GM18511 (cell line): Measurements from ENCODE around the gene WBP1.

Source experiments
- ATAC-seq: cut with Tn5 transposase; IDR thresholded peaks from one replicate; pipeline ENCODE4 v1.9.1; 2021; ENCODE audit warnings: mild to moderate bottlenecking, moderate library complexity; ENCODE audit not compliant: unreplicated experiment

The WBP1 gene

GRCh38 chr2:74501335-74502071 lies 43.3 kb downstream of the WBP1 start:
- no peak for ATAC-seq

- ATAC-seq: no peak
Measured at GRCh38 chr2:74502147-74502719, 44.0 kb downstream of the WBP1 start.

GRCh38 chr2:74502720-74503505 lies 44.7 kb downstream of the WBP1 start:
- peak; percentile 37 for ATAC-seq

DNA sequence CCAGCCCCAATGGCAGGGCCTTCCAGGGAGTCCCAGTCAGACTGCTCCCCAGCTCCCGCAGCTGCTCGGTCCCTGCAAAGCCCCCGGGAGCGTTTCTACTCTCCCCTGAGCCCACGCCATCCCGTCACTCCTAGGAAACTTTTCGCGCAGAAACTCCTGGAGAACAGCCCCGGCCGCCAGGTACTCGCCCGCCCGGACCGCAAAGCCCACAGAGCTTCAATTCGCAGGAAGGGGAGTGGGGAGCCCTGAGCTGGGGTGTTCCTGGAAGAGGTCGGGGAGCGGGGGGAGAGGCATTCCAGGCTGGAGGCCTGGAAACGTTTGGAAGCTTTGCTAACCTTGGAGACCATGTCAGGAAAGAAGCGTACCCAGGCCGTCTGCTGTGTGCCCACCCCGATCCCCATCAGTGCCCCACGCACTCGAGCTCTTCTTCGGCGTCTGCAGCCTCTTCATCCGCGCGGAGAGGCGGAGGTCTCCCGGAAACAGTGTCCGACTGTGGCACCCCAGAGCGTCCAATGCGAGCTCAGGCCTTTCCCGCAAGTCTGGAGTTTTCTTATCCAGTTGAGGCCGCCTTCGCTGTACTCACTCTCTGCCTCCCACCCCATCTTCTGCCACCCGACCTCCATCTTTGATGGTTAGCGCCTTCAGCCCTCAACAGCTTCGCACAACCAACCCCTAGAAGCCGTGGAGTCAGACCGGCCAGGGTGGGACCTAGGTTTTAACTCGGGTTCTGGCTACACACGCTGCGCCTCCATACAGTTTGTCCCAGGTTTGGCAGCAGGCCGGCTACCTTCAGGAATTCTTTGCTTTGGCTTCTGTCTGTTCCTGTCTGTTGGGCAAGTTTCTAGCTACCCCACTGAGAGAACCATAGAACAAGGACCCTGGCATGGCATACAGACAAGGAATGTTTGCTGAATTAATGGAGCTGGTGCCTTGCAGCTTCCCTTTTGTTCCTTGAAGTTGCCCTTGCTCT lies 45.6 kb downstream of the WBP1 start:
- ATAC-seq: no peak

DNA sequence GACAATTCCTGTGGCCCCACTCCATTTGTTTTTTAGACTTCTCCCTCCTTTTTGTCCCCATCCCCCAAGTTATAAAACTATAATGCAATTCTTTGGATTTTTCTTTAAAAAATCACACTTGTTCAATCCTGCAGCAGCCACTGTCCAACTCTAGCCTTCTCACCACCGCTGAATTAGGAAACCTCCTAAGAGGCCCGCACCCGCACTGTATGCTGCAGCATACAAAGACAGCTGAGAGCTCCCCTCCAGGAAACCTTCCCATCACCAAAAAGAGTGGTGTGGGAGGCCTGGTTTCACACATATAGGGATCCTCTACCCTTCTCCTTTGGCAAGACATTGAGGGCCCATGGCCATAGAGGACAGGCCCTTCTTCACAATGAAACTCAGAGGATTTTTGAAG lies 46.4 kb downstream of the WBP1 start:
- no peak for ATAC-seq

- ATAC-seq: no peak
Measured at GRCh38 chr2:74505448-74506246, 47.4 kb downstream of the WBP1 start.

DNA sequence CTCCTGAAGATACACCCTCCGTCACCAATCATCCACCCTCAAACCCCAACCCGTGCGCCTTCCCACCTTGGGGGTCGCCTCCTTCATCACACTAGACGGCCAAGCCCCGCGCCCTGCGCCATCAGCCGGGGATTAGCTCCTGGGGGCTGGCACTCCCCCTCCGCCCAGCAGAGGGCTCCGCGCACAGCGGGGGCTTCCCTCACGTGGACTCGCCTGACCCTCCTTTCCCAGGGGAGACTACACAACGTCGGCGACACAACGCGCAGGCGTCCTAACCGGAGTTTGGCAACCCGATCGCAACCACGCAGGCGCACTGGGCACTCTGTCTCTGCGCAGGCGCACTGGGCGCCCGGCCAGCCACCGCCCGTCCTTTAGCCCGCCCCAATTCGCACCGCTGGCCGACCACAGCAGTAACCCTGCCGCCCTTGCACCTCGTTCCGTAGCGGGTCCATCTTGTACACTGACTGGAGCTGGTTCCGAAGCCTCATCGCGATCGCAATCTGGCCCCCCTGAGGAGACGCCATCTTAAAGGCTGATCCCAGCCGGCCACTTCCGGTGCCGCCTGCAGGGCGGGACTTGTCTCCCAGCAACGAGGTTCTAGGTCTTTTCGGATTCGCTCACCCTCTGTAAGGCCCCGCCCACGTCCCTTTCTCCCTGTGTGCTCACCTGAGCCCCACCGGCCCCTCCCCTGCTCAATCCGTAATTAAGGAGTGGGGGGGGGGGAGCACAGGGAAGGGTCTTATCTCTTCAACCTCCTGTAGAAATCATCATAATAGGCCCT lies 49.1 kb downstream of the WBP1 start, which contains the start of gene PCGF1:
TSS of gene PCGF1 (minus strand) at position 551 of the 781 bp plus-strand sequence. CDS start at position 524, 27 bp downstream.
- ATAC-seq: peak; percentile 93

- ATAC-seq: peak; percentile 16
Measured at GRCh38 chr2:74507926-74508520, 49.8 kb downstream of the WBP1 start.

- ATAC-seq: no peak
Measured at GRCh38 chr2:74510272-74510671, 52.0 kb downstream of the WBP1 start.
